ENCODE results near the gene PCDHGA9. TPM values are rescaled to one million over a fixed set of nuclear protein-coding genes. Genes with fewer than 3 reads are reported as not detected.

Gene PCDHGA9
- total RNA-seq, 1 experiment from 2014 or later = 0.15 TPM

DNA sequence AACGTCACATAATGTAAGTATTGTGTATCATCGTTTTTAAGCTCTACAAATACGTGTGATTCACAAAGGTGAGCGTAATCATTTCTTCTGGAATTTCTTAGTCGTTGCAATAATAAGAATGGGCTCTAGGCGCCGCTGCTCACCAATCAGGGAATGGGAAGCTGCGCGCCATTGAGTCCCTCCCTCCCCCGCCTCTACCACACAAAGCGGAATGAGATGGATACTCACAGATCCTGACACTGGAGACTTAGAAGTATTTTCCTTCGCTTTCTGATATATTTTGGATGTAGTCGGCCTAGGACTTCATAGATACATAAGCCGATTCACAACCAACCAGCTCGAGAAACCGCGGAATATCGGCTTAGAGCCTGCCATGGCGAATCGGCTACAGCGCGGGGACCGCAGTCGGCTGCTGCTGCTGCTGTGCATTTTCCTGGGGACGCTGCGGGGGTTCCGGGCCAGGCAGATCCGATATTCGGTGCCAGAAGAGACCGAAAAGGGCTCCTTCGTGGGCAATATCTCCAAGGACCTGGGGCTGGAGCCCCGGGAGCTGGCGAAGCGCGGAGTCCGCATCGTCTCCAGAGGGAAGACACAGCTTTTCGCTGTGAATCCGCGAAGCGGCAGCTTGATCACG, 18.4 kb downstream of the PCDHGA9 start, which contains the start of gene PCDHGA11:
PCDHGA11 (plus strand) TSS at position 197 of the 634 bp plus-strand sequence; CDS start at position 374, 177 bp downstream.
- H3K36me3 ChIP-seq (ENCODE audit: control insufficient read depth, insufficient read depth, low read length) = no peaks in the 10 kb centered on the region
- no peaks in the 10 kb centered on the region for H3K27me3 ChIP-seq (ENCODE audit: control insufficient read depth, insufficient read depth, low read length)
- CTCF ChIA-PET = interaction anchor here (0.6 to 1.0 kb wide), 3 partner anchors 59 to 143 kb away, joined by 3 to 6 read pairs (median 6); no protein-coding TSS in a partner anchor
- H3K4me1 ChIP-seq (ENCODE audit: control insufficient read depth, insufficient read depth, low read length) = no peaks in the 10 kb centered on the region; the same call in 1 of the 2 replicates
- peaks cover 14% of the 10 kb centered on the region; the same call in 1 of the 2 replicates for H3K9me3 ChIP-seq (ENCODE audit: control insufficient read depth, insufficient read depth, low read depth, low read length)
- no peak for TF ChIP-seq TCF7L2 (IDR thresholded peaks at IDR 0.05; ENCODE audit: low read depth, low read length)
- TF ChIP-seq, protein P1, sequence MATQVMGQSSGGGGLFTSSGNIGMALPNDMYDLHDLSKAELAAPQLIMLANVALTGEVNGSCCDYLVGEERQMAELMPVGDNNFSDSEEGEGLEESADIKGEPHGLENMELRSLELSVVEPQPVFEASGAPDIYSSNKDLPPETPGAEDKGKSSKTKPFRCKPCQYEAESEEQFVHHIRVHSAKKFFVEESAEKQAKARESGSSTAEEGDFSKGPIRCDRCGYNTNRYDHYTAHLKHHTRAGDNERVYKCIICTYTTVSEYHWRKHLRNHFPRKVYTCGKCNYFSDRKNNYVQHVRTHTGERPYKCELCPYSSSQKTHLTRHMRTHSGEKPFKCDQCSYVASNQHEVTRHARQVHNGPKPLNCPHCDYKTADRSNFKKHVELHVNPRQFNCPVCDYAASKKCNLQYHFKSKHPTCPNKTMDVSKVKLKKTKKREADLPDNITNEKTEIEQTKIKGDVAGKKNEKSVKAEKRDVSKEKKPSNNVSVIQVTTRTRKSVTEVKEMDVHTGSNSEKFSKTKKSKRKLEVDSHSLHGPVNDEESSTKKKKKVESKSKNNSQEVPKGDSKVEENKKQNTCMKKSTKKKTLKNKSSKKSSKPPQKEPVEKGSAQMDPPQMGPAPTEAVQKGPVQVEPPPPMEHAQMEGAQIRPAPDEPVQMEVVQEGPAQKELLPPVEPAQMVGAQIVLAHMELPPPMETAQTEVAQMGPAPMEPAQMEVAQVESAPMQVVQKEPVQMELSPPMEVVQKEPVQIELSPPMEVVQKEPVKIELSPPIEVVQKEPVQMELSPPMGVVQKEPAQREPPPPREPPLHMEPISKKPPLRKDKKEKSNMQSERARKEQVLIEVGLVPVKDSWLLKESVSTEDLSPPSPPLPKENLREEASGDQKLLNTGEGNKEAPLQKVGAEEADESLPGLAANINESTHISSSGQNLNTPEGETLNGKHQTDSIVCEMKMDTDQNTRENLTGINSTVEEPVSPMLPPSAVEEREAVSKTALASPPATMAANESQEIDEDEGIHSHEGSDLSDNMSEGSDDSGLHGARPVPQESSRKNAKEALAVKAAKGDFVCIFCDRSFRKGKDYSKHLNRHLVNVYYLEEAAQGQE (IDR thresholded peaks at IDR 0.05; ENCODE audit: insufficient read depth in 1 of 2, low read depth in 2 of 2, low read length in 1 of 2) = no peak
- TF ChIP-seq, protein P2, sequence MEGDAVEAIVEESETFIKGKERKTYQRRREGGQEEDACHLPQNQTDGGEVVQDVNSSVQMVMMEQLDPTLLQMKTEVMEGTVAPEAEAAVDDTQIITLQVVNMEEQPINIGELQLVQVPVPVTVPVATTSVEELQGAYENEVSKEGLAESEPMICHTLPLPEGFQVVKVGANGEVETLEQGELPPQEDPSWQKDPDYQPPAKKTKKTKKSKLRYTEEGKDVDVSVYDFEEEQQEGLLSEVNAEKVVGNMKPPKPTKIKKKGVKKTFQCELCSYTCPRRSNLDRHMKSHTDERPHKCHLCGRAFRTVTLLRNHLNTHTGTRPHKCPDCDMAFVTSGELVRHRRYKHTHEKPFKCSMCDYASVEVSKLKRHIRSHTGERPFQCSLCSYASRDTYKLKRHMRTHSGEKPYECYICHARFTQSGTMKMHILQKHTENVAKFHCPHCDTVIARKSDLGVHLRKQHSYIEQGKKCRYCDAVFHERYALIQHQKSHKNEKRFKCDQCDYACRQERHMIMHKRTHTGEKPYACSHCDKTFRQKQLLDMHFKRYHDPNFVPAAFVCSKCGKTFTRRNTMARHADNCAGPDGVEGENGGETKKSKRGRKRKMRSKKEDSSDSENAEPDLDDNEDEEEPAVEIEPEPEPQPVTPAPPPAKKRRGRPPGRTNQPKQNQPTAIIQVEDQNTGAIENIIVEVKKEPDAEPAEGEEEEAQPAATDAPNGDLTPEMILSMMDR (IDR thresholded peaks at IDR 0.05) = peak; percentile 60
- no peak for TF ChIP-seq SIN3A (IDR thresholded peaks at IDR 0.05; ENCODE audit: borderline replicate concordance, insufficient read depth, low read depth, low read length)
- no peak for TF ChIP-seq POLR2AphosphoS5 (IDR thresholded peaks at IDR 0.05; ENCODE audit: low read depth, low read length)
- BruUV-seq (replicated peaks) = no TSS peak
- intact Hi-C loops (cut with micrococcal nuclease; ENCODE audit: unreplicated experiment) = no loop called here
- in situ Hi-C loops (cut with HindIII; ENCODE audit: low pct_unique_long_range_greater_than_20kb, low sequenced_read_pairs) = no loop called here
- no peak for ATAC-seq
- H3K27ac ChIP-seq (ENCODE audit: low read length) = no peak within 1 kb of the TSS
- no peak for DNase-seq (ENCODE audit: low read depth, low spot score)
- H3K4me3 ChIP-seq (ENCODE audit: low read depth in 2 of 2, low read length in 2 of 2) = no peak within 1 kb of the TSS
- POLR2A ChIA-PET = no interaction called here

DNA sequence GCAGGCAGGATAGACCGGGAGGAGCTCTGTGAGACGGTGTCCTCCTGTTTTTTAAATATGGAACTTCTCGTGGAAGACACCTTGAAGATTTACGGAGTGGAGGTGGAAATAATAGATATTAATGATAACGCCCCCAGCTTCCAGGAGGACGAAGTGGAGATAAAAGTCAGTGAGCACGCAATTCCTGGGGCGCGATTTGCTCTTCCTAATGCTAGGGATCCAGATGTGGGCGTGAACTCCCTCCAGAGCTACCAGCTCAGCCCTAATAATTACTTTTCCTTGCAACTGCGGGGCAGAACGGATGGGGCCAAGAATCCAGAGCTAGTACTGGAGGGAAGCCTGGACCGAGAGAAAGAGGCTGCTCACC, 18.9 kb downstream of the PCDHGA9 start:
- no TSS peak for BruUV-seq (replicated peaks)
- intact Hi-C loops (cut with micrococcal nuclease; ENCODE audit: unreplicated experiment) = no loop called here
- POLR2A ChIA-PET = no interaction called here

More for the DNA sequence above, 18.9 kb downstream of the PCDHGA9 start:
- CTCF ChIA-PET = interaction anchor here (0.6 to 0.8 kb wide), 2 partner anchors 59 to 136 kb away, joined by 3 to 6 read pairs; no protein-coding TSS in a partner anchor
- no peak overlapping the region for H3K4me3 ChIP-seq (ENCODE audit: low read depth in 2 of 2, low read length in 2 of 2)
- in situ Hi-C loops (cut with HindIII; ENCODE audit: low pct_unique_long_range_greater_than_20kb, low sequenced_read_pairs) = no loop called here
- no peak overlapping the region for H3K27ac ChIP-seq (ENCODE audit: low read length)
- no peaks in the 10 kb centered on the region for H3K27me3 ChIP-seq (ENCODE audit: control insufficient read depth, insufficient read depth, low read length)
- no peak for DNase-seq (ENCODE audit: low read depth, low spot score)
- H3K9me3 ChIP-seq (ENCODE audit: control insufficient read depth, insufficient read depth, low read depth, low read length) = peaks cover 15% of the 10 kb centered on the region; the same call in 1 of the 2 replicates
- H3K4me1 ChIP-seq (ENCODE audit: control insufficient read depth, insufficient read depth, low read length) = no peaks in the 10 kb centered on the region; the same call in 1 of the 2 replicates
- H3K36me3 ChIP-seq (ENCODE audit: control insufficient read depth, insufficient read depth, low read length) = no peaks in the 10 kb centered on the region
- ATAC-seq = no peak
- TF ChIP-seq, protein P2 (IDR thresholded peaks at IDR 0.05) = no peak
- TF ChIP-seq TCF7L2 (IDR thresholded peaks at IDR 0.05; ENCODE audit: low read depth, low read length) = no peak
- TF ChIP-seq SIN3A (IDR thresholded peaks at IDR 0.05; ENCODE audit: borderline replicate concordance, insufficient read depth, low read depth, low read length) = no peak
- TF ChIP-seq POLR2AphosphoS5 (IDR thresholded peaks at IDR 0.05; ENCODE audit: low read depth, low read length) = no peak
- TF ChIP-seq, protein P1 (IDR thresholded peaks at IDR 0.05; ENCODE audit: insufficient read depth in 1 of 2, low read depth in 2 of 2, low read length in 1 of 2) = no peak

All from Panc1 (cell line).